GM21717 (cell line): ENCODE data around the gene RNF207.
"Not testable (repeated sequence)": the region's sequence is repeated elsewhere in the genome, so short reads cannot be mapped to it uniquely, and the experiment has no call there.

Source experiments
- ATAC-seq: cut with Tn5 transposase; IDR thresholded peaks from one replicate; pipeline ENCODE4 v1.9.1; 2021; ENCODE audit warnings: mild to moderate bottlenecking, moderate library complexity; ENCODE audit not compliant: unreplicated experiment

RNF207 gene

DNA sequence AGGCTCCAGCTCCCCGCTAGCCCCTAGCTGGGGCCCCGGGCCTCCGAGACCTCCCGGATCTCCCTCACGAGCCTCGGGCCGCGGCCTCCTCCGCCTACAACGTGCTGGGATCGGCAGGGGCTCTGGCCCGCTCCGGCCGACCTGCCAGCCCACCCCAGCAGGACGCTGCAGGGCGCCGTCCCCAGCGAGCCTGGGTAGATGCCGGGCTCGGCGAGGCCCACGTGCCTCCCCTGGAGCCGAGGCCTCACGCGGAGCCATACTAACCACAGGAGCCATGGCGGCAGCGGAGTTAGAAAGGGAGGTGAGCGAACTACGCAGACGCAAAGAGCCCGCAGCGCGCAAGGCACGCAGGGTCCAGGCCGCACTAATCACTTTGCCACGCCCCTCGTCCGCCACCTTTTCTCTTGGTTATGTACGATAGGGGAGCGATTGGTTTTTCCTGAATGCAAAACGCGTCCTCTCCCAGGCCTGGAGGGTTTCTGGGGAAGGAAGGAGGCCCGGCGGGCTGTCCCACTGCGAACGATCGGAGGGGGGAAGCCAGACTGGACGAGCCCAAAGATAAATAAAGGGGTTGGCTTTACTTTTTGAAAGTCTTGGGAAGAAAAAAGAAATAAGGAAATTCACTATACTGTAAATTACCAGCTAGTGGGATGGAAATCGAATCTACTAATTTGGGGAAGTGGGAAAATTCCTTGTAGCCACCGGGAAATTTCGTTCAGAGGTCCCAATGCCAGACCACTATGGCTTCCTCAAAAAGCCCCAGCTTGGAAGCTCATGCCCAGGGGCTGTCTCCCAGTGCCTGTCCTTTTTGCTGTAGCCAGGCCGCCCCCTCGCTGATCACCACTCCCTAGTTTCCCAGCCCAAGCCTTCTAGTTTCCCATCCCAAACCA lies 6.4 kb upstream of the RNF207 start, which contains the start of gene RPL22:
Gene RPL22 (minus strand): TSS at position 298 of the 890 bp plus-strand sequence. CDS start 22 bp downstream, at position 276.
- ATAC-seq, result peak; percentile 94

GRCh38 chr1:6200188-6200809 lies 5.6 kb upstream of the RNF207 start:
- no peak for ATAC-seq

DNA sequence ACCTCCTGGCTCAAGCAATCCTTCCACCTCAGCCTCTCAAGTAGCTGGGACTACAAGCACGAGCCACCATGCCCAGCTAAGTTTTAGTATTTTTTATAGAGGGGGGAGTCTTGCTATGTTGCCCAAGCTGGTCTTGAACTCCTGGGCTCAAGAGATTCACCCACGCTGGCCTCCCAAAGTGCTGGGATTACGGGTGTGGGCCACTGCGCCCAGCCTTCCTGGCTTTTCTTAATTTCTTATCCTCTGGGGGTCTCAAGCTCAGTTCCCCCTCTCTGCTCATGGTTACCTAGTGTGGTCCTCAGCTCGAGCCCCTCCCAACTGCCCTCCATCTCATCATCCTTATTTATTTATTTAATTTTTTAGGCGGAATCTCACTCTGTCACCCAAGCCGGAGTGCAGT lies 3.7 kb upstream of the RNF207 start:
- no peak for ATAC-seq

- no peak for ATAC-seq
Measured at GRCh38 chr1:6206520-6206855, 569 bp downstream of the RNF207 start.

- ATAC-seq, result no peak
Measured at GRCh38 chr1:6207075-6207885, 1.4 kb downstream of the RNF207 start.

DNA sequence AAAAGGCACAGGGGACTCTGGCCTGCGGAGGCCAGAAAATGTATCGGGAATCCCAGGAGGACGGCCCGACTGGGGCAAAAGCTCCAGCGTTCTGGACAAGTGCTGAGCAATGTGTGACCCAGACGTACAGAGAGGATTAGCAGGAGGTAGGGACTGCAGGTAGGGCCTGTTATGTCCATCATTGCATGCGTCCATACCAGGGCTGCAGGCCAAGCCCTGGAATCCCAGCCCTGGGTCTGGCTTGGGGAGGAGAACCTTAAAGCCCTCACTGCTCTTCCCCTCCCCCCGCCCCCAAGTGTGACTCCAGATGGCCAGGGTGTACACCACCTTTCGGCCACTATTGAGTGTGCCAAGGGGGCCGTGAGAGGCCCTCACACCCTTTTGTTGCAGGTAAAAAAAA lies 2.0 kb downstream of the RNF207 start:
- ATAC-seq, result no peak

DNA sequence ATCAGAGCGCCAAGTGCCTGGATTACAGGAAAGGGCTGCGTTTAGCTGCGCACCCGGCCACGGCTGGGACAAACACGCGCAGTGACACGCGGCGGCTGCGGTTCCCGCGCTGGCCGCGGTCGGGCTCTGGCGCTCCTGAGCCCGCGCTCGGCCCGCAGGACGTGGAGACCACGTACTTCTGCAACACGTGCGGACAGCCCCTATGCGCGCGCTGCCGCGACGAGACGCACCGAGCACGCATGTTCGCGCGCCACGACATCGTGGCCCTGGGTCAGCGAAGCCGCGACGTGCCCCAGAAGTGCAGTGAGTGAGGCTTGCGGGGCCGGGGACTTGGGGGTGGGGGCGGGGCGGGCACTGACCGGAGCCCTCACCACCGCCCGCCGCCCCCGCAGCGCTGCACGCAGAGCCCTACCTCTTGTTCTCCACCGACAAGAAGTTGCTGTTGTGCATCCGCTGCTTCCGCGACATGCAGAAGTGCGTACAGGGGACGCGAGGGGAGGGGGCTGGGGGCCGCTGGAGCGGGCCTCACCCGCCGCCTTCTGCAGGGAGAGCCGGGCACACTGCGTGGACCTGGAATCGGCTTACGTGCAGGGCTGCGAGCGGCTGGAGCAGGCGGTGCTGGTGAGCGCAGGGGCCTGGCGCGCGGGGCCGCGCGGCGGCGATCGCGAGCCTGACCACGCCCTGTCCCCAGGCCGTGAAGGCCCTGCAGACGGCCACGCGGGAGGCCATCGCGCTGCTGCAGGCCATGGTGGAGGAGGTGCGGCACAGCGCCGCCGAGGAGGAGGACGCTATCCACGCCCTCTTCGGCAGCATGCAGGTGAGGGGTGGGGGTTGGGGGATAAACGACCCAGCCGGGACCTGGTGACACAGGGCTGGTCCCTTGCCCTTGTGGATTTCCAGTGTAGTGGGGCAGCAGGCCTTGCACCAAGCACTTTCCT lies 3.1 kb downstream of the RNF207 start:
- ATAC-seq, result no peak

- no peak for ATAC-seq
Measured at GRCh38 chr1:6209661-6210580, 4.0 kb downstream of the RNF207 start.

DNA sequence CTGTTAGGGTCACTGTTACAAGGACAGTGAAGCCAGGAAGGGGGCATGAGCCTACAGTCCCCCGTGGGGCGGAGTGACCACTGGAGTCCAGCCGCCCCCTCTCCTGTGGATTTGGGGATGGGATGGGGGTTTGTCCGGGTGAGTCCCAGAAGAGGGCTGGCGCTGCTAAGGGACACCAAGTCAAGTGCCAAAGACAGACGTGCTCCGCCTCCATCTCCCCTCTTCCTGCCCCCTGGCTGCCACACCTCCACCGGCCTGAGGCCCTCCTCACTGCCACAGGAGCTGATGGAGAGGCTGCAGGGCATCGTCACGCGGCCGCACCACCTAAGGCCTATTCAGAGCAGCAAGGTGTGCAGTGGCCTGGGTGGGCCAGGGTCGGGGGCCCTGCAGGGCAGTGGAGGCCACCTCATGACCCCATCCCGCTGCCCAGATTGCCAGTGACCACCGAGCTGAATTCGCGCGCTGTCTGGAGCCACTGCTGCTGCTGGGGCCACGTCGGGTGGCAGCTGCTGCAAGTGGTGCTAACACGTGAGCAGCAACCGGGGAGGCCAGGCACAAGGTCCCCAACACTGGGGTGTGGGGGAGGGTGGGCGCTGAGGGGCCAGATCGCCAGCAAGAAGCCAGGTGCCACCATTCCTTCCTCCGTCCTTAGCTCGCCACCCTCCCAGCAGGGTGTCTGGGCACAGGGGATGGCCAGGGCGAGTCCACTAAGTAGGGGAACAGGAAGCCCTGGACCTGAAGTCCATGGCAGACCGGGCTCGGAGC lies 4.9 kb downstream of the RNF207 start:
- no peak for ATAC-seq

GRCh38 chr1:6211731-6212130 lies 5.8 kb downstream of the RNF207 start:
- no peak for ATAC-seq

- no peak for ATAC-seq
Measured at GRCh38 chr1:6212193-6212959, 6.5 kb downstream of the RNF207 start.

- no peak for ATAC-seq
Measured at GRCh38 chr1:6218375-6219164, 12.7 kb downstream of the RNF207 start.

DNA sequence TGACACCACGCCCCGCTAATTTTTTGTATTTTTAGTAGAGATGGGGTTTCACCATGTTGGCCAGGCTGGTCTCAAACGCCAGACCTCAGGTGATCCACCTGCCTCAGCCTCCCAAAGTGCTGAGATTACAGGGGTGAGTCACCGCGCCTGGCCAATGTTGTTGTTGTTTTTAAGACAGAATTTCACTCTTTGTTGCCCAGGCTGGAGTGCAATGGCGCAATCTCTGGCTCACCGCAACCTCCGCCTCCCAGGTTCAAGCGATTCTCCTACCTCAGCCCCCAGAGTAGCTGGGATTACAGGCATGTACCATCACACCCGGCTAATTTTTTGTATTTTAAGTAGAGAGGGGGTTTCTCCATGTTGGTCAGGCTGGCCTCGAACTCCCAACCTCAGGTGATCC lies 13.7 kb downstream of the RNF207 start:
- not testable (repeated sequence) for ATAC-seq

DNA sequence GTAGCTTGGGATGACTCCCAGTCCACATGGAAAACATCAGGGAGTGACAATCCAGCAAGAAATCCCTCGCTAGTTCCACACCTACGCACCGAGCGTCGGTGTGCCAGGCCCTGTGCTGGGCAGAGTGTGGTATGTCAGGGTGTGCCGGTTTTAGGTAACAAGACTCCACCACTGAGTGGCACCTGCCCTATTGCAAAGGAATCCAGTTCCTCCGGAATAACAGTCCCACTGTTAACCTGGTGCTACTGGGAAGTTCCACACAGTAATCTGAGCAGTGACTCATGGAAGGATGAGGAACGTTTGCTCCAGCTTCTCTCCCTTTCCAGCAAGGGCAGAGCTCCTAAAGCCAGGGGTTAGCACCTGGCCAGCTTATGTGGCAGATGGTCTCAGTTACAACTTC lies 14.3 kb downstream of the RNF207 start:
- ATAC-seq, result no peak

- ATAC-seq, result no peak
Measured at GRCh38 chr1:6221210-6221784, 15.4 kb downstream of the RNF207 start.

- no peak for ATAC-seq
Measured at GRCh38 chr1:6222636-6223035, 16.7 kb downstream of the RNF207 start.

DNA sequence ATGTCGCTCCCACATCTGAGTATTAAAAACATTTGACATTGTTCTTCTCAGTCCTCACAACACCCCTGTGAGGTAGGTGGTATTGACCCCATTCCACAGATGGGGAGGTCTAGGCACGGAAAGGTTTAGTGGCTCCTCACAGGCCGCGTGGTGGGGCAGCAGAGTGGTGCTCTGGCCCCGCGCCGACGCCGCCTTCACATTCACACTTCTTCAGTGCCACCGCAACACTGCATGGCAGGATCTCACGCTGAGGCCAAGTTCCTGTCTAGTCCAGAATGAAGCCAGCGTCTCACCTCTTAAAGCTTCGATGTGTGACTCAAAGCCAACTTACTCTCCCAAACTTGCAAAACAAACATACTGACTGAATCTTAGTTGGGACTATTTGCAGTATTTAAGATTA lies 17.7 kb downstream of the RNF207 start:
- ATAC-seq, result no peak
